Neural crest cell (in vitro differentiated cells): Measurements from ENCODE around the gene PILRA. TPM values are rescaled to one million over a fixed set of nuclear protein-coding genes. Genes with fewer than 3 reads are reported as not detected.

Experiments used
- DNase-seq: peaks from one replicate; pipeline ENCODE4 v3.0.0; 2021; ENCODE audit warnings: low read depth, mixed read lengths, low spot score
- H3K27ac Mint-ChIP-seq: one replicate; pipeline ENCODE4 v1.8.0; 2021; ENCODE audit warnings: mild to moderate bottlenecking, mixed read lengths; ENCODE audit not compliant: unreplicated experiment
- H3K27me3 Mint-ChIP-seq: 2 replicates; pipeline ENCODE4 v1.8.0; 2021; ENCODE audit warnings: low read depth, mild to moderate bottlenecking, mixed read lengths
- H3K36me3 Mint-ChIP-seq: 2 replicates; pipeline ENCODE4 v1.8.0; 2021; ENCODE audit warnings: low read depth, mild to moderate bottlenecking, mixed read lengths
- H3K4me1 Mint-ChIP-seq: 2 replicates; pipeline ENCODE4 v1.8.0; 2021; ENCODE audit warnings: mixed read lengths
- H3K4me3 Mint-ChIP-seq: one replicate; pipeline ENCODE4 v1.8.0; 2021; ENCODE audit warnings: mild to moderate bottlenecking, mixed read lengths
- H3K9me3 Mint-ChIP-seq: 2 replicates; pipeline ENCODE4 v1.8.0; 2021; ENCODE audit warnings: mixed read lengths
- CTCF ChIP-seq: fragments of 200-600 bp; sonication (generic); conservative IDR thresholded peaks from 2 replicates; pipeline ENCODE4 v1.5.0; 2021; ENCODE audit warnings: antibody characterized with exemption, mild to moderate bottlenecking
- total RNA-seq: library from RNA; stranded (reverse); gene quantifications from 2 replicates; pipeline ENCODE4 v1.2.1, GENCODE V29; 2021

PILRA gene
- total RNA-seq, 1 donor from 2014 or later, result 2.6 TPM

GRCh38 chr7:100418930-100419659, 45.8 kb downstream of the PILRA start:
- no peak for DNase-seq
- H3K9me3 Mint-ChIP-seq, result no peaks in the 10 kb centered on the region
- no peaks in the 10 kb centered on the region for H3K27me3 Mint-ChIP-seq
- peak; percentile 25 for TF ChIP-seq CTCF
- H3K27ac Mint-ChIP-seq, result no peak overlapping the region
- no peaks in the 10 kb centered on the region for H3K36me3 Mint-ChIP-seq
- H3K4me1 Mint-ChIP-seq, result no peaks in the 10 kb centered on the region
- H3K4me3 Mint-ChIP-seq, result no peak overlapping the region

- TF ChIP-seq CTCF, result no peak
- Mint-ChIP-seq H3K4me1 (no peaks in the 10 kb centered on the region), H3K36me3 (no peaks in the 10 kb centered on the region), H3K27me3 (no peaks in the 10 kb centered on the region), H3K4me3 (no peak overlapping the region), H3K27ac (no peak overlapping the region), H3K9me3 (no peaks in the 10 kb centered on the region)
- DNase-seq, result no peak
Observed at GRCh38 chr7:100419660-100420226, 46.5 kb downstream of the PILRA start.

GRCh38 chr7:100423315-100423714, 50.0 kb downstream of the PILRA start:
- no peak for DNase-seq
- no peaks in the 10 kb centered on the region for H3K36me3 Mint-ChIP-seq
- no peak for TF ChIP-seq CTCF
- no peak overlapping the region for H3K27ac Mint-ChIP-seq
- H3K4me1 Mint-ChIP-seq, result peaks cover 4% of the 10 kb centered on the region
- peaks cover 6% of the 10 kb centered on the region for H3K27me3 Mint-ChIP-seq
- no peak overlapping the region for H3K4me3 Mint-ChIP-seq
- no peaks in the 10 kb centered on the region for H3K9me3 Mint-ChIP-seq

- no peak overlapping the region for H3K27ac Mint-ChIP-seq
- peak overlapping the region; percentile 68 for H3K4me3 Mint-ChIP-seq
- DNase-seq, result no peak
- no peak for TF ChIP-seq CTCF
- H3K4me1 Mint-ChIP-seq, result peaks cover 18% of the 10 kb centered on the region
- no peaks in the 10 kb centered on the region for H3K9me3 Mint-ChIP-seq
- peaks cover 5% of the 10 kb centered on the region for H3K36me3 Mint-ChIP-seq
- H3K27me3 Mint-ChIP-seq, result peaks cover 20% of the 10 kb centered on the region
Observed at GRCh38 chr7:100425347-100425746, 52.1 kb downstream of the PILRA start.

- H3K4me1 Mint-ChIP-seq, result peaks cover 26% of the 10 kb centered on the region
- H3K9me3 Mint-ChIP-seq, result no peaks in the 10 kb centered on the region
- H3K27ac Mint-ChIP-seq, result no peak overlapping the region
- TF ChIP-seq CTCF, result no peak
- H3K36me3 Mint-ChIP-seq, result peaks cover 5% of the 10 kb centered on the region
- no peak overlapping the region for H3K4me3 Mint-ChIP-seq
- DNase-seq, result no peak
- peaks cover 20% of the 10 kb centered on the region for H3K27me3 Mint-ChIP-seq
Observed at GRCh38 chr7:100426516-100426915, 53.2 kb downstream of the PILRA start.
